Smooth muscle cell (in vitro differentiated cells): ENCODE measurements around the gene SCYGR2. TPM values are rescaled to one million over a fixed set of nuclear protein-coding genes. Genes with fewer than 3 reads are reported as not detected.
A peak's percentile ranks its signal among the peaks of the same experiment; 100 is the strongest.

ENCODE experiments used
- DNase-seq: peaks from one replicate; lab custom pipeline; 2025; ENCODE audit not compliant: unreplicated experiment; lab: John Stamatoyannopoulos, UW
- H2AFZ ChIP-seq: fragments of 200-600 bp; sonication (generic); 2 replicates; pipeline ENCODE4 v1.6.0; 2016; ENCODE audit warnings: antibody characterized with exemption, low read depth, mild to moderate bottlenecking
- H3F3A ChIP-seq: fragments of 200-600 bp; sonication (generic); 2 replicates; pipeline ENCODE4 v1.6.0; 2017; ENCODE audit warnings: antibody characterized with exemption, low read depth
- H3K27ac ChIP-seq: fragments of 200-600 bp; sonication (generic); 2 replicates; pipeline ENCODE4 v1.5.1; 2016; ENCODE audit warnings: low read depth, mild to moderate bottlenecking
- H3K27me3 ChIP-seq: fragments of 200-600 bp; sonication (generic); 2 replicates; pipeline ENCODE4 v1.6.1; 2016; ENCODE audit warnings: low read depth, mild to moderate bottlenecking
- H3K36me3 ChIP-seq: fragments of 200-600 bp; sonication (generic); 2 replicates; pipeline ENCODE4 v1.5.1; 2016; ENCODE audit warnings: low read depth
- H3K4me1 ChIP-seq: fragments of 200-600 bp; sonication (generic); 2 replicates; pipeline ENCODE4 v1.5.1; 2016; ENCODE audit warnings: low read depth
- H3K4me2 ChIP-seq: fragments of 200-600 bp; sonication (generic); 2 replicates; pipeline ENCODE4 v1.6.0; 2016; ENCODE audit warnings: mild to moderate bottlenecking
- H3K4me3 ChIP-seq: fragments of 200-600 bp; sonication (generic); 2 replicates; pipeline ENCODE4 v1.5.1; 2016; ENCODE audit warnings: mild to moderate bottlenecking
- H3K79me2 ChIP-seq: fragments of 200-600 bp; sonication (generic); 2 replicates; pipeline ENCODE4 v1.6.0; 2016; ENCODE audit warnings: low read depth, mild to moderate bottlenecking
- H3K9ac ChIP-seq: fragments of 200-600 bp; sonication (generic); 2 replicates; pipeline ENCODE4 v1.6.0; 2016; ENCODE audit warnings: low read depth
- H3K9me3 ChIP-seq: fragments of 200-600 bp; sonication (generic); replicated peaks from 2 replicates; pipeline ENCODE4 v1.5.1; 2016; ENCODE audit warnings: low read depth
- H4K20me1 ChIP-seq: fragments of 200-600 bp; sonication (generic); 2 replicates; pipeline ENCODE4 v1.6.0; 2016; ENCODE audit warnings: low read depth
- CTCF ChIP-seq: fragments of 200-600 bp; sonication (generic); IDR thresholded peaks from 2 replicates; pipeline ENCODE4 v1.5.1; 2017; ENCODE audit warnings: borderline replicate concordance, mild to moderate bottlenecking, antibody characterized with exemption; ENCODE audit not compliant: insufficient read depth, poor library complexity, severe bottlenecking
- WGBS: methylation state at CpG from one replicate; pipeline ENCODE4 v1.1.7; 2016; ENCODE audit warnings: low lambda C conversion rate; 5-methylcytosine and 5-hydroxymethylcytosine counted together
- polyA plus RNA-seq: library from polyadenylated mRNA; unstranded; fragments of >200 nt; fragmentation: Nextera tagmentation; extraction: Ambion mirVana; gene quantifications from 2 replicates; pipeline ENCODE4 v1.2.1, GENCODE V29; 2016
- total RNA-seq: library from RNA; depleted of rRNA; stranded (reverse); fragments of >200 nt; gene quantifications from 2 replicates; pipeline ENCODE4 v1.2.3, GENCODE V29; 2014

Gene SCYGR2
- total and polyA plus RNA-seq, 2 experiments from 2014 or later, result not detected

- H3K27ac ChIP-seq, result peak overlapping the region; percentile 79
- H3K9me3 ChIP-seq, result no peaks in the 10 kb centered on the region
- H3K4me3 ChIP-seq, result no peak overlapping the region
- no peak for TF ChIP-seq CTCF
- H3K4me2 ChIP-seq, result peak overlapping the region; percentile 64
- peak overlapping the region; percentile 24 for H3K9ac ChIP-seq
- peak overlapping the region; percentile 50 for H2AFZ ChIP-seq
- H3K27me3 ChIP-seq, result no peaks in the 10 kb centered on the region
- no peaks in the 10 kb centered on the region for H3F3A ChIP-seq
- no peaks in the 10 kb centered on the region for H3K79me2 ChIP-seq
- H3K36me3 ChIP-seq, result no peaks in the 10 kb centered on the region
- H3K4me1 ChIP-seq, result no peaks in the 10 kb centered on the region
- no peak for DNase-seq
- no peaks in the 10 kb centered on the region for H4K20me1 ChIP-seq
These were observed 24.5 kb downstream of the SCYGR2 start for GRCh38 chr2:227623226-227623625.

- WGBS, result 63% methylated on average over 2 of the region's 2 CpGs
- no peak overlapping the region for H2AFZ ChIP-seq
These were observed 26.7 kb downstream of the SCYGR2 start for GRCh38 chr2:227625420-227625819.

GRCh38 chr2:227626580-227627151 is 28.0 kb downstream of the SCYGR2 start:
- Histone ChIP-seq H3K79me2 (no peaks in the 10 kb centered on the region), H4K20me1 (no peaks in the 10 kb centered on the region), H3F3A (no peaks in the 10 kb centered on the region), H3K9ac (no peak overlapping the region), H3K27me3 (no peaks in the 10 kb centered on the region), H3K4me1 (peaks cover 9% of the 10 kb centered on the region), H3K4me2 (no peak overlapping the region), H3K9me3 (no peaks in the 10 kb centered on the region), H3K4me3 (no peak overlapping the region), H3K36me3 (no peaks in the 10 kb centered on the region), H2AFZ (no peak overlapping the region), H3K27ac (no peak overlapping the region)
- WGBS, result 90% methylated on average over 10 of the region's 10 CpGs
- no peak for TF ChIP-seq CTCF
- DNase-seq, result no peak

More at GRCh38 chr2:227625420-227625819, 26.7 kb downstream of the SCYGR2 start:
- no peaks in the 10 kb centered on the region for H3K79me2 ChIP-seq
- no peak for TF ChIP-seq CTCF
- peaks cover 4% of the 10 kb centered on the region for H3K4me1 ChIP-seq
- no peaks in the 10 kb centered on the region for H3F3A ChIP-seq
- H3K27me3 ChIP-seq, result no peaks in the 10 kb centered on the region
- no peaks in the 10 kb centered on the region for H4K20me1 ChIP-seq
- no peaks in the 10 kb centered on the region for H3K36me3 ChIP-seq
- no peak for DNase-seq
- H3K27ac ChIP-seq, result no peak overlapping the region
- H3K9ac ChIP-seq, result no peak overlapping the region
- no peak overlapping the region for H3K4me2 ChIP-seq
- no peaks in the 10 kb centered on the region for H3K9me3 ChIP-seq
- no peak overlapping the region for H3K4me3 ChIP-seq

- H2AFZ ChIP-seq, result no peak overlapping the region
- 82% methylated on average over 3 of the region's 3 CpGs for WGBS
- H3K27me3 ChIP-seq, result no peaks in the 10 kb centered on the region
- no peak for TF ChIP-seq CTCF
- DNase-seq, result no peak
- peaks cover 9% of the 10 kb centered on the region for H3K4me1 ChIP-seq
- H3K4me3 ChIP-seq, result no peak overlapping the region
- H3K4me2 ChIP-seq, result no peak overlapping the region
- no peaks in the 10 kb centered on the region for H3F3A ChIP-seq
- H3K27ac ChIP-seq, result no peak overlapping the region
- no peak overlapping the region for H3K9ac ChIP-seq
- H3K79me2 ChIP-seq, result no peaks in the 10 kb centered on the region
- no peaks in the 10 kb centered on the region for H4K20me1 ChIP-seq
- H3K9me3 ChIP-seq, result no peaks in the 10 kb centered on the region
- peaks cover 3% of the 10 kb centered on the region for H3K36me3 ChIP-seq
These were observed 29.1 kb downstream of the SCYGR2 start for GRCh38 chr2:227627769-227628168.
